Thymus (tissue), 11 donors: ENCODE measurements around the gene HECW1. TPM values are rescaled to one million over a fixed set of nuclear protein-coding genes. Genes with fewer than 3 reads are reported as not detected.

Experiments used
- DNase-seq, 9 donors: peaks; one replicate each; pipeline ENCODE4 v3.0.0-alpha.2; 2013; ENCODE audit warnings: low spot score in 9 of 9, low read depth in 6 of 9, missing footprints in 1 of 9
- H3K27ac ChIP-seq, 2 donors: one replicate each; pipeline ENCODE4 v1.5.1; 2013; ENCODE audit warnings: control low read depth in 1 of 2, low read depth in 1 of 2, low read length in 1 of 2, mild to moderate bottlenecking in 1 of 2, moderate library complexity in 1 of 2
- H3K27me3 ChIP-seq, 2 donors: one replicate each; pipeline ENCODE4 v1.5.1; 2013; ENCODE audit warnings: low read length in 1 of 2; ENCODE audit not compliant: control insufficient read depth in 2 of 2, insufficient read depth in 1 of 2
- H3K36me3 ChIP-seq, 2 donors: one replicate each; pipeline ENCODE4 v1.5.1; 2013; ENCODE audit warnings: low read length in 1 of 2, mild to moderate bottlenecking in 1 of 2, moderate library complexity in 1 of 2; ENCODE audit not compliant: control insufficient read depth in 2 of 2, insufficient read depth in 2 of 2
- H3K4me1 ChIP-seq, 2 donors: one replicate each; pipeline ENCODE4 v1.5.1; 2013; ENCODE audit warnings: low read length in 2 of 2; ENCODE audit not compliant: control insufficient read depth in 2 of 2, insufficient read depth in 2 of 2
- H3K4me3 ChIP-seq, 2 donors: one replicate each; pipeline ENCODE4 v1.5.1; 2013; ENCODE audit warnings: low read length in 2 of 2, control low read depth in 1 of 2, mild to moderate bottlenecking in 1 of 2
- H3K9me3 ChIP-seq, 2 donors: one replicate each; pipeline ENCODE4 v1.5.1; 2013; ENCODE audit warnings: low read length in 1 of 2, mild to moderate bottlenecking in 1 of 2; ENCODE audit not compliant: control insufficient read depth in 2 of 2, insufficient read depth in 1 of 2
- WGBS: extraction: QIAGEN DNeasy Blood & Tissue Kit; methylation state at CpG from one replicate; pipeline ENCODE4 v1.1.7; 2013; 5-methylcytosine and 5-hydroxymethylcytosine counted together
- polyA plus RNA-seq: library from polyadenylated mRNA; stranded (reverse); fragments of 200-250 nt; gene quantifications from one replicate; pipeline ENCODE4 v1.2.3, GENCODE V29; 2013
- total RNA-seq: library from RNA; stranded (reverse); fragments of 120-200 nt; gene quantifications from one replicate; pipeline ENCODE4 v1.2.4, GENCODE V29; 2013
- donor health status: healthy.

The HECW1 gene
- total and polyA plus RNA-seq, 2 donors = 0.05 to 0.23 TPM

GRCh38 chr7:43362652-43363034 is 250.2 kb downstream of the HECW1 start:
- whole genome bisulfite sequencing = 46% methylated on average over 2 of the region's 2 CpGs
- DNase-seq = no peak

GRCh38 chr7:43363035-43363791 is 250.8 kb downstream of the HECW1 start:
- H3K4me3 ChIP-seq = no peak overlapping the region
- no peak overlapping the region for H3K27ac ChIP-seq
- H3K36me3 ChIP-seq = no peaks in the 10 kb centered on the region
- no peaks in the 10 kb centered on the region for H3K4me1 ChIP-seq
- H3K9me3 ChIP-seq = no peaks in the 10 kb centered on the region
- 86% methylated on average over 6 of the region's 6 CpGs for WGBS
- no peaks in the 10 kb centered on the region for H3K27me3 ChIP-seq
- no peak for DNase-seq

More at GRCh38 chr7:43362652-43363034, 250.2 kb downstream of the HECW1 start:
- Histone ChIP-seq H3K27me3 (no peaks in the 10 kb centered on the region), H3K4me3 (no peak overlapping the region), H3K4me1 (no peaks in the 10 kb centered on the region), H3K27ac (no peak overlapping the region), H3K9me3 (no peaks in the 10 kb centered on the region), H3K36me3 (no peaks in the 10 kb centered on the region)

GRCh38 chr7:43364391-43364790 is 251.9 kb downstream of the HECW1 start:
- 96% methylated on average over 7 of the region's 7 CpGs for WGBS

GRCh38 chr7:43372676-43373355 is 260.4 kb downstream of the HECW1 start:
- no peaks in the 10 kb centered on the region for H3K9me3 ChIP-seq
- H3K27ac ChIP-seq = no peak overlapping the region
- no peaks in the 10 kb centered on the region for H3K36me3 ChIP-seq
- H3K4me1 ChIP-seq = no peaks in the 10 kb centered on the region
- WGBS = 39% methylated on average over 6 of the region's 6 CpGs
- no peak for DNase-seq
- no peak overlapping the region for H3K4me3 ChIP-seq
- H3K27me3 ChIP-seq = no peaks in the 10 kb centered on the region

More at GRCh38 chr7:43364391-43364790, 251.9 kb downstream of the HECW1 start:
- H3K4me1 ChIP-seq = no peaks in the 10 kb centered on the region
- H3K4me3 ChIP-seq = no peak overlapping the region
- H3K27ac ChIP-seq = no peak overlapping the region
- no peaks in the 10 kb centered on the region for H3K27me3 ChIP-seq
- no peak for DNase-seq
- H3K36me3 ChIP-seq = no peaks in the 10 kb centered on the region
- no peaks in the 10 kb centered on the region for H3K9me3 ChIP-seq

GRCh38 chr7:43377196-43377960 is 264.9 kb downstream of the HECW1 start:
- Histone ChIP-seq H3K9me3 (no peaks in the 10 kb centered on the region), H3K27ac (no peak overlapping the region), H3K27me3 (no peaks in the 10 kb centered on the region), H3K4me3 (no peak overlapping the region), H3K36me3 (no peaks in the 10 kb centered on the region), H3K4me1 (no peaks in the 10 kb centered on the region)
- 87% methylated on average over 4 of the region's 4 CpGs for WGBS
- DNase-seq = no peak

GRCh38 chr7:43379210-43379609 is 266.8 kb downstream of the HECW1 start:
- Histone ChIP-seq H3K27ac (no peak overlapping the region), H3K36me3 (no peaks in the 10 kb centered on the region), H3K4me1 (no peaks in the 10 kb centered on the region), H3K4me3 (no peak overlapping the region), H3K9me3 (no peaks in the 10 kb centered on the region), H3K27me3 (no peaks in the 10 kb centered on the region)
- WGBS = 95% methylated on average over 2 of the region's 2 CpGs
- DNase-seq = no peak

GRCh38 chr7:43384616-43385308 is 272.3 kb downstream of the HECW1 start:
- no peak for DNase-seq
- Histone ChIP-seq H3K36me3 (no peaks in the 10 kb centered on the region), H3K27ac (no peak overlapping the region), H3K4me1 (no peaks in the 10 kb centered on the region), H3K4me3 (no peak overlapping the region), H3K9me3 (peaks cover 0 to 1% of the 10 kb centered on the region in 2 donors), H3K27me3 (no peaks in the 10 kb centered on the region)
- WGBS = 91% methylated on average over 8 of the region's 8 CpGs

GRCh38 chr7:43385309-43385680 is 272.8 kb downstream of the HECW1 start:
- no peak overlapping the region for H3K27ac ChIP-seq
- no peaks in the 10 kb centered on the region for H3K27me3 ChIP-seq
- DNase-seq = no peak
- no peaks in the 10 kb centered on the region for H3K4me1 ChIP-seq
- no peaks in the 10 kb centered on the region for H3K36me3 ChIP-seq
- peaks cover 0 to 1% of the 10 kb centered on the region in 2 donors for H3K9me3 ChIP-seq
- H3K4me3 ChIP-seq = no peak overlapping the region
- 84% methylated on average over 1 of the region's 2 CpGs for WGBS
